DMS53 (cell line): ENCODE data around the gene DROSHA.

Experiments used
- DNase-seq: peaks from one replicate; lab custom pipeline; 2025; lab: John Stamatoyannopoulos, UW

DROSHA gene

GRCh38 chr5:31516802-31517201, 15.1 kb downstream of the DROSHA start:
- DNase-seq = no peak

GRCh38 chr5:31511305-31511704, 20.6 kb downstream of the DROSHA start:
- DNase-seq = no peak

- DNase-seq = no peak
These were observed 27.4 kb downstream of the DROSHA start for GRCh38 chr5:31504529-31504928.

- no peak for DNase-seq
These were observed 29.4 kb downstream of the DROSHA start for GRCh38 chr5:31502506-31502905.

- DNase-seq = no peak
These were observed 31.6 kb downstream of the DROSHA start for GRCh38 chr5:31500256-31500655.

- no peak for DNase-seq
These were observed 35.0 kb downstream of the DROSHA start for GRCh38 chr5:31496891-31497290.

GRCh38 chr5:31496301-31496700, 35.6 kb downstream of the DROSHA start:
- no peak for DNase-seq

GRCh38 chr5:31495336-31495735, 36.6 kb downstream of the DROSHA start:
- no peak for DNase-seq

- no peak for DNase-seq
These were observed 39.0 kb downstream of the DROSHA start for GRCh38 chr5:31492869-31493268.

GRCh38 chr5:31487506-31487905, 44.4 kb downstream of the DROSHA start:
- DNase-seq = no peak

- no peak for DNase-seq
These were observed 45.5 kb downstream of the DROSHA start for GRCh38 chr5:31486441-31486840.

- no peak for DNase-seq
These were observed 46.3 kb downstream of the DROSHA start for GRCh38 chr5:31485376-31486207.

- DNase-seq = no peak
These were observed 50.2 kb downstream of the DROSHA start for GRCh38 chr5:31481531-31482165.

GRCh38 chr5:31479706-31480105, 52.2 kb downstream of the DROSHA start:
- no peak for DNase-seq

GRCh38 chr5:31478901-31479300, 53.0 kb downstream of the DROSHA start:
- no peak for DNase-seq

- no peak for DNase-seq
These were observed 53.9 kb downstream of the DROSHA start for GRCh38 chr5:31477971-31478370.

- DNase-seq = no peak
These were observed 54.4 kb downstream of the DROSHA start for GRCh38 chr5:31477516-31477915.

GRCh38 chr5:31476738-31477141, 55.2 kb downstream of the DROSHA start:
- DNase-seq = no peak

- no peak for DNase-seq
These were observed 60.0 kb downstream of the DROSHA start for GRCh38 chr5:31471916-31472315.

GRCh38 chr5:31471040-31471439, 60.9 kb downstream of the DROSHA start:
- DNase-seq = no peak

GRCh38 chr5:31470608-31471007, 61.3 kb downstream of the DROSHA start:
- DNase-seq = no peak

GRCh38 chr5:31469886-31470285, 62.0 kb downstream of the DROSHA start:
- DNase-seq = no peak

- no peak for DNase-seq
These were observed 62.4 kb downstream of the DROSHA start for GRCh38 chr5:31469466-31469865.

GRCh38 chr5:31465291-31465690, 66.6 kb downstream of the DROSHA start:
- DNase-seq = no peak
